ENCODE results near the gene AKR1D1. TPM values are rescaled to one million over a fixed set of nuclear protein-coding genes. Genes with fewer than 3 reads are reported as not detected.
"Not testable (repeated sequence)": the region's sequence is repeated elsewhere in the genome, so short reads cannot be mapped to it uniquely, and the experiment has no call there.

Gene AKR1D1
- total RNA-seq, 1 donor from 2014 or later: not detected

GRCh38 chr7:138074540-138074939 is 1.7 kb upstream of the AKR1D1 start:
- DNase-seq: no peak
- H3K4me3 ChIP-seq: no peak overlapping the region
- no peaks in the 10 kb centered on the region for H3K36me3 ChIP-seq
- H3K27me3 ChIP-seq: no peaks in the 10 kb centered on the region
- H3K9me3 ChIP-seq: no peaks in the 10 kb centered on the region
- TF ChIP-seq, protein P1, sequence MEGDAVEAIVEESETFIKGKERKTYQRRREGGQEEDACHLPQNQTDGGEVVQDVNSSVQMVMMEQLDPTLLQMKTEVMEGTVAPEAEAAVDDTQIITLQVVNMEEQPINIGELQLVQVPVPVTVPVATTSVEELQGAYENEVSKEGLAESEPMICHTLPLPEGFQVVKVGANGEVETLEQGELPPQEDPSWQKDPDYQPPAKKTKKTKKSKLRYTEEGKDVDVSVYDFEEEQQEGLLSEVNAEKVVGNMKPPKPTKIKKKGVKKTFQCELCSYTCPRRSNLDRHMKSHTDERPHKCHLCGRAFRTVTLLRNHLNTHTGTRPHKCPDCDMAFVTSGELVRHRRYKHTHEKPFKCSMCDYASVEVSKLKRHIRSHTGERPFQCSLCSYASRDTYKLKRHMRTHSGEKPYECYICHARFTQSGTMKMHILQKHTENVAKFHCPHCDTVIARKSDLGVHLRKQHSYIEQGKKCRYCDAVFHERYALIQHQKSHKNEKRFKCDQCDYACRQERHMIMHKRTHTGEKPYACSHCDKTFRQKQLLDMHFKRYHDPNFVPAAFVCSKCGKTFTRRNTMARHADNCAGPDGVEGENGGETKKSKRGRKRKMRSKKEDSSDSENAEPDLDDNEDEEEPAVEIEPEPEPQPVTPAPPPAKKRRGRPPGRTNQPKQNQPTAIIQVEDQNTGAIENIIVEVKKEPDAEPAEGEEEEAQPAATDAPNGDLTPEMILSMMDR (IDR thresholded peaks at IDR 0.05): no peak
- intact Hi-C loops (cut with DNase I): no loop called here
- no peaks in the 10 kb centered on the region for H3K4me1 ChIP-seq
- H3K27ac ChIP-seq: no peak overlapping the region
- no peak for ATAC-seq

DNA sequence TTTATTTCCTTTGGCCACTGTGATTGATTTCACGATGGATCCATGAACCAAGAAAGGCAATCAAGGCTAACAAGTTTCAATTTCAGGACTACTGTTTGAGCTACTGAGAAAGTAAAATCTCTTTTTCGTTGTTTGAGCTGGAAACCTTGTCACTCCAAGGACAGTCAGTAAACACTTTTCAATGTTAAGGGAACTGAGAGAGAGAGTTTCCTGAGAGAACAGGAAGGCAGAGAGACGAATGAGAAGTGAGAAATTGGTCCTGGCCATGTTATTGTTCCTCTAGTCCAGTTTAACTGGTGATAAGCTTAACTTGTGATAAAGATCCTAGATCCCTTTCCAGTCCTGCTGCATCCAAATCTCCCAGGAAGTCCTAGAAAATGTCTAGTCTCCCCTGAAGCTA is 909 bp upstream of the AKR1D1 start:
- no peak for ATAC-seq
- intact Hi-C loops (cut with DNase I): no loop called here
- H3K27me3 ChIP-seq: no peaks in the 10 kb centered on the region

GRCh38 chr7:138075786-138076185 is 473 bp upstream of the AKR1D1 start:
- H3K27ac ChIP-seq; DNase-seq; H3K9me3 ChIP-seq; H3K27me3 ChIP-seq; H3K4me1 ChIP-seq; ATAC-seq; H3K4me3 ChIP-seq; H3K36me3 ChIP-seq; intact Hi-C loops (cut with DNase I): not testable (repeated sequence)

More for the DNA sequence above, 909 bp upstream of the AKR1D1 start:
- TF ChIP-seq, protein P1 (IDR thresholded peaks at IDR 0.05): no peak
- no peak for DNase-seq
- Histone ChIP-seq H3K4me3 (no peak overlapping the region), H3K27ac (no peak overlapping the region), H3K9me3 (no peaks in the 10 kb centered on the region), H3K36me3 (no peaks in the 10 kb centered on the region), H3K4me1 (no peaks in the 10 kb centered on the region)

- Histone ChIP-seq H3K9me3 (no peaks in the 10 kb centered on the region), H3K4me3 (no peak overlapping the region), H3K27me3 (no peaks in the 10 kb centered on the region), H3K27ac (no peak overlapping the region), H3K4me1 (no peaks in the 10 kb centered on the region), H3K36me3 (no peaks in the 10 kb centered on the region)
- no peak for DNase-seq
- ATAC-seq: no peak
- intact Hi-C loops (cut with DNase I): no loop called here
- TF ChIP-seq, protein P1 (IDR thresholded peaks at IDR 0.05): no peak
These were observed 1.6 kb downstream of the AKR1D1 start for GRCh38 chr7:138077809-138078208.

DNA sequence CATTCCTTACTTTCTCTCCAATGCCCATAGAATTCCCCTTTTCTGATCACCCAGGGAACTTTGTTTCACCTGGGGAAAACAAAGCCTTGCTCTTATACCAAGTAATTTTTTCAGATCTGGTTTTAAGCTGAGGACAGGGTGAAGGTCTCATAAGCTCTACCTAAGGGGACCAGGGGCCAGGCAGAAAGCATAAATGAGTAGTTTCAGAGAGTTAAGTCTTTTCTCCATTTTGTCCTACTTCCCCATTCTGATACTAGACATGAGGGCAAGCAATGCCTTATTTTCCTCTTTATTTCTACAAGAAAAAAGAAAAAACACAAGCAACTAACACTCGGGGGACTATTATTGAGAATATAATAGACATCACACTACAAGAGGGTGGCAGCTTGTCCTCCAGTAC is 2.9 kb downstream of the AKR1D1 start:
- no peak overlapping the region for H3K4me3 ChIP-seq
- intact Hi-C loops (cut with DNase I): no loop called here
- H3K4me1 ChIP-seq: no peaks in the 10 kb centered on the region
- H3K27me3 ChIP-seq: no peaks in the 10 kb centered on the region
- H3K9me3 ChIP-seq: no peaks in the 10 kb centered on the region
- DNase-seq (no peak), ATAC-seq (no peak)
- H3K27ac ChIP-seq: no peak overlapping the region
- no peaks in the 10 kb centered on the region for H3K36me3 ChIP-seq
- TF ChIP-seq, protein P1 (IDR thresholded peaks at IDR 0.05): no peak

DNA sequence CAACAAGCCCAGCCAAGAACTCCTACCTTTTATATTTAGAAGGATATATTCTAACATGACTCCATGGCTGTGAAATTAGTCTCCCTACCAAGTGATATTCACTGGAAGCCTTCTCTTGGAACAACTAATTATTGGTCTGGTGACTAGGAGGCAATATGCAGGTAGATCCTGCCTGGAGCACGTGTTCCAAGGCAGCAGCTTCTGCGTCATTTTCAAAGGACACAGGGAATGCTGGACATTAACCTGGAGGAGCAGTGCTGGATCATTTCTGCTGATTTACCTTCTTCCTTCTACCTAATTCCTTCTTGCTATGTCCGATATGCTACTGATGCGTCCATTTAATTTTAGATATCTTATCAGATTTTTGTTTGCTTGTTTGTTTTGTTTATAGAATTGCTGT is 5.6 kb downstream of the AKR1D1 start:
- no peaks in the 10 kb centered on the region for H3K27me3 ChIP-seq
- no peak overlapping the region for H3K27ac ChIP-seq
- no peak overlapping the region for H3K4me3 ChIP-seq
- no peaks in the 10 kb centered on the region for H3K4me1 ChIP-seq
- TF ChIP-seq, protein P1 (IDR thresholded peaks at IDR 0.05): no peak
- DNase-seq: no peak
- ATAC-seq: no peak
- H3K9me3 ChIP-seq: no peaks in the 10 kb centered on the region
- intact Hi-C loops (cut with DNase I): no loop called here
- no peaks in the 10 kb centered on the region for H3K36me3 ChIP-seq
